Prostate gland (tissue), 2 donors: Measurements from ENCODE around the gene UNK. TPM values are rescaled to one million over a fixed set of nuclear protein-coding genes. Genes with fewer than 3 reads are reported as not detected.

Experiments used
- DNase-seq: peaks from one replicate; pipeline ENCODE4 v3.0.0-alpha.2; 2019; ENCODE audit warnings: low spot score
- H3K27ac ChIP-seq, 2 donors: fragments of 200-600 bp; sonication (generic); 2 replicates each; pipeline ENCODE4 v1.5.1; 2017 to 2019
- H3K27me3 ChIP-seq: fragments of 200-600 bp; sonication (generic); replicated peaks from 2 replicates; pipeline ENCODE4 v1.5.1; 2019; ENCODE audit not compliant: insufficient read depth
- H3K36me3 ChIP-seq, 2 donors: fragments of 200-600 bp; sonication (generic); 1 replicate in 1 of 2; 2 replicates in 1 of 2; pipeline versions ENCODE4 v1.5.1 to v1.8.1; 2017 to 2019
- H3K4me1 ChIP-seq: fragments of 200-600 bp; sonication (generic); replicated peaks from 2 replicates; pipeline ENCODE4 v1.5.1; 2019
- H3K4me3 ChIP-seq, 2 donors: fragments of 200-600 bp; sonication (generic); 2 replicates each; pipeline ENCODE4 v1.5.1; 2017 to 2019
- H3K9me3 ChIP-seq: fragments of 200-600 bp; sonication (generic); 2 replicates; pipeline ENCODE4 v1.5.1; 2017
- CTCF ChIP-seq, 4 experiments: fragments of 200-600 bp in 2 of 4; fragments of 450-650 bp in 2 of 4; sonication (generic) in 2 of 4; IDR thresholded peaks; 1 replicate in 3 of 4; 2 replicates in 1 of 4; pipeline ENCODE4 v1.5.1; 2016 to 2019; ENCODE audit warnings: antibody characterized with exemption in 4 of 4, mild to moderate bottlenecking in 2 of 4, moderate library complexity in 2 of 4
- POLR2A ChIP-seq: fragments of 450-650 bp; IDR thresholded peaks from one replicate; pipeline ENCODE4 v1.6.1; 2016; ENCODE audit warnings: antibody characterized with exemption, mild to moderate bottlenecking
- POLR2AphosphoS5 ChIP-seq: sonication (generic); formaldehyde crosslinking; IDR thresholded peaks from one replicate; pipeline ENCODE4 v1.6.1; 2017; ENCODE audit warnings: antibody characterized with exemption
- WGBS: methylation state at CpG from one replicate; pipeline ENCODE4 v1.1.5; 2018; 5-methylcytosine and 5-hydroxymethylcytosine counted together
- intact Hi-C: fragments of 100-400 bp; cut with DNase I; formaldehyde crosslinking; loops from one replicate; pipeline ENCODE4 v1.14.2; 2022
- total RNA-seq, 2 donors: library from RNA; depleted of rRNA; stranded (reverse); fragments of >200 nt; gene quantifications; one replicate each; pipeline ENCODE4 v1.1.0, GENCODE V29; 2016

UNK gene
- total RNA-seq, 2 donors from 2014 or later: 68.9 to 72.5 TPM

- H3K27me3 ChIP-seq: no peaks in the 10 kb centered on the region
- peaks cover 7% of the 10 kb centered on the region for H3K4me1 ChIP-seq
- no peak for DNase-seq
- no peak overlapping the region for H3K27ac ChIP-seq
- intact Hi-C loops: no loop called here
- no peak overlapping the region for H3K4me3 ChIP-seq
- no peaks in the 10 kb centered on the region for H3K36me3 ChIP-seq
- H3K9me3 ChIP-seq: no peaks in the 10 kb centered on the region
- TF ChIP-seq POLR2A: no peak
- no peak for TF ChIP-seq POLR2AphosphoS5
- TF ChIP-seq CTCF (IDR thresholded peaks at IDR 0.05): peak in 2 of 4 experiments; percentile 18 to 44
- WGBS: 78% methylated on average over 26 of the region's 27 CpGs
Measured at GRCh38 chr17:75830164-75831031, 45.8 kb downstream of the UNK start.

- TF ChIP-seq POLR2AphosphoS5 (no peak), POLR2A (no peak), CTCF (IDR thresholded peaks at IDR 0.05) (no peak)
- no peak for DNase-seq
- H3K4me3 ChIP-seq: no peak overlapping the region
- H3K36me3 ChIP-seq: no peaks in the 10 kb centered on the region
- intact Hi-C loops: no loop called here
- peaks cover 7% of the 10 kb centered on the region for H3K4me1 ChIP-seq
- H3K27me3 ChIP-seq: no peaks in the 10 kb centered on the region
- whole genome bisulfite sequencing: 84% methylated on average over 15 of the region's 15 CpGs
- no peak overlapping the region for H3K27ac ChIP-seq
- H3K9me3 ChIP-seq: no peaks in the 10 kb centered on the region
Measured at GRCh38 chr17:75831032-75831571, 46.5 kb downstream of the UNK start.

- H3K4me1 ChIP-seq: peaks cover 7% of the 10 kb centered on the region
- no peak for DNase-seq
- no peak overlapping the region for H3K27ac ChIP-seq
- H3K27me3 ChIP-seq: no peaks in the 10 kb centered on the region
- H3K36me3 ChIP-seq: no peaks in the 10 kb centered on the region
- TF ChIP-seq POLR2AphosphoS5: no peak
- no peak for TF ChIP-seq POLR2A
- TF ChIP-seq CTCF (IDR thresholded peaks at IDR 0.05): no peak
- WGBS: 73% methylated on average over 10 of the region's 10 CpGs
- intact Hi-C loops: no loop called here
- no peak overlapping the region for H3K4me3 ChIP-seq
- no peaks in the 10 kb centered on the region for H3K9me3 ChIP-seq
Measured at GRCh38 chr17:75832164-75832651, 47.6 kb downstream of the UNK start.

- Histone ChIP-seq H3K27me3 (no peaks in the 10 kb centered on the region), H3K36me3 (no peaks in the 10 kb centered on the region), H3K9me3 (no peaks in the 10 kb centered on the region), H3K4me3 (no peak overlapping the region), H3K4me1 (peaks cover 5% of the 10 kb centered on the region), H3K27ac (no peak overlapping the region)
- no peak for DNase-seq
- intact Hi-C loops: no loop called here
- 57% methylated on average over 20 of the region's 20 CpGs for WGBS
- no peak for TF ChIP-seq CTCF (IDR thresholded peaks at IDR 0.05)
- no peak for TF ChIP-seq POLR2AphosphoS5
- TF ChIP-seq POLR2A: no peak
Measured at GRCh38 chr17:75832652-75833400, 48.2 kb downstream of the UNK start.
